CD8-positive, alpha-beta memory T cell (primary cell): Measurements from ENCODE around the gene THRA. TPM values are rescaled to one million over a fixed set of nuclear protein-coding genes. Genes with fewer than 3 reads are reported as not detected.
A peak's percentile ranks its signal among the peaks of the same experiment; 100 is the strongest.

Experiments
- CTCF ChIA-PET: fragments of 350-600 bp; sonication (Branson Sonifier 250); formaldehyde crosslinking; loops from one replicate; lab custom pipeline; 2021; ENCODE audit warnings: antibody characterized with exemption; lab: Charles Lee
- POLR2A ChIA-PET: fragments of 350-600 bp; sonication (Branson Sonifier 250); formaldehyde crosslinking; loops from one replicate; lab custom pipeline; 2021; ENCODE audit warnings: antibody characterized with exemption; lab: Charles Lee
- DNase-seq, 5 donors: peaks; one replicate each; pipeline versions ENCODE4 v3.0.0 to v3.0.0-alpha.2; 2020 to 2022; ENCODE audit warnings: mixed read lengths in 1 of 5
- H3K27ac ChIP-seq: one replicate; pipeline ENCODE4 v1.7.0; 2013; ENCODE audit warnings: low read depth, mild to moderate bottlenecking, low read length, moderate library complexity
- H3K27me3 ChIP-seq: 2 replicates; pipeline ENCODE4 v1.7.0; 2013; ENCODE audit warnings: low read length, mild to moderate bottlenecking; ENCODE audit not compliant: insufficient read depth, poor library complexity, severe bottlenecking
- H3K36me3 ChIP-seq: 2 replicates; pipeline ENCODE4 v1.7.0; 2013; ENCODE audit warnings: mild to moderate bottlenecking, low read length, moderate library complexity; ENCODE audit not compliant: insufficient read depth
- H3K4me1 ChIP-seq: 2 replicates; pipeline ENCODE4 v1.7.0; 2013; ENCODE audit warnings: mild to moderate bottlenecking, low read length, moderate library complexity; ENCODE audit not compliant: insufficient read depth
- H3K4me3 ChIP-seq: 2 replicates; pipeline ENCODE4 v1.7.0; 2013; ENCODE audit warnings: mild to moderate bottlenecking, low read length
- H3K9me3 ChIP-seq: 2 replicates; pipeline ENCODE4 v1.7.0; 2013; ENCODE audit warnings: mild to moderate bottlenecking, low read length
- H3K27ac Mint-ChIP-seq, 8 donors: one replicate each; pipeline ENCODE4 v1.8.0; 2020 to 2021; ENCODE audit warnings: mixed read lengths in 8 of 8, mild to moderate bottlenecking in 6 of 8, inconsistent platforms in 3 of 8, moderate library complexity in 3 of 8
- H3K27me3 Mint-ChIP-seq, 2 donors: one replicate each; pipeline ENCODE4 v1.8.0; 2020 to 2021; ENCODE audit warnings: mixed read lengths in 2 of 2, mild to moderate bottlenecking in 1 of 2, moderate library complexity in 1 of 2
- H3K36me3 Mint-ChIP-seq, 3 donors: one replicate each; pipeline ENCODE4 v1.8.0; 2020 to 2021; ENCODE audit warnings: mixed read lengths in 3 of 3, inconsistent platforms in 1 of 3, mild to moderate bottlenecking in 1 of 3
- H3K4me1 Mint-ChIP-seq, 3 donors: one replicate each; pipeline ENCODE4 v1.8.0; 2020 to 2021; ENCODE audit warnings: mixed read lengths in 3 of 3, inconsistent platforms in 1 of 3, mild to moderate bottlenecking in 1 of 3
- H3K4me3 Mint-ChIP-seq, 7 donors: one replicate each; pipeline ENCODE4 v1.8.0; 2020 to 2021; ENCODE audit warnings: mixed read lengths in 7 of 7, mild to moderate bottlenecking in 6 of 7, moderate library complexity in 4 of 7, inconsistent platforms in 2 of 7
- H3K9me3 Mint-ChIP-seq, 5 donors: one replicate each; pipeline ENCODE4 v1.8.0; 2020 to 2022; ENCODE audit warnings: mixed read lengths in 5 of 5, mild to moderate bottlenecking in 3 of 5, moderate library complexity in 2 of 5, inconsistent platforms in 1 of 5
- polyA plus RNA-seq: library from polyadenylated mRNA; unstranded; fragments of 300-500 nt; fragmentation: Illumina TruSeq; gene quantifications from one replicate; pipeline ENCODE4 v1.2.3, GENCODE V29; 2021
- total RNA-seq, 2 experiments: library from RNA; stranded (reverse); gene quantifications; one replicate each; pipeline ENCODE4 v1.2.3, GENCODE V29; 2021

Gene THRA
- total and polyA plus RNA-seq, 3 experiments from 2014 or later, result 12.6 to 17.0 (median 13.2) TPM

GRCh38 chr17:40032322-40033320 lies 30.1 kb upstream of the THRA start:
- no peaks in the 10 kb centered on the region for H3K27me3 Mint-ChIP-seq
- H3K4me1 ChIP-seq, result no peaks in the 10 kb centered on the region
- no peak overlapping the region for H3K27ac ChIP-seq
- H3K27me3 ChIP-seq, result no peaks in the 10 kb centered on the region
- H3K9me3 Mint-ChIP-seq, result no peaks in the 10 kb centered on the region
- DNase-seq, result no peak
- no peak overlapping the region for H3K27ac Mint-ChIP-seq
- ChIA-PET POLR2A (no interaction called here), CTCF (no interaction called here)
- H3K36me3 ChIP-seq, result peaks cover 60% of the 10 kb centered on the region
- no peaks in the 10 kb centered on the region for H3K9me3 ChIP-seq
- no peak overlapping the region for H3K4me3 ChIP-seq
- no peaks in the 10 kb centered on the region for H3K4me1 Mint-ChIP-seq
- no peak overlapping the region for H3K4me3 Mint-ChIP-seq
- peaks cover 10 to 83% (median 12%) of the 10 kb centered on the region in 3 donors for H3K36me3 Mint-ChIP-seq

- POLR2A ChIA-PET, result no interaction called here
- no peaks in the 10 kb centered on the region for H3K4me1 Mint-ChIP-seq
- H3K4me3 ChIP-seq, result no peak overlapping the region
- CTCF ChIA-PET, result no interaction called here
- H3K27me3 Mint-ChIP-seq, result no peaks in the 10 kb centered on the region
- H3K9me3 ChIP-seq, result no peaks in the 10 kb centered on the region
- no peak overlapping the region for H3K27ac Mint-ChIP-seq
- H3K9me3 Mint-ChIP-seq, result no peaks in the 10 kb centered on the region
- H3K36me3 Mint-ChIP-seq, result peaks cover 10 to 79% (median 12%) of the 10 kb centered on the region in 3 donors
- peaks cover 60% of the 10 kb centered on the region for H3K36me3 ChIP-seq
- no peak overlapping the region for H3K4me3 Mint-ChIP-seq
- no peak overlapping the region for H3K27ac ChIP-seq
- H3K4me1 ChIP-seq, result no peaks in the 10 kb centered on the region
- no peak for DNase-seq
- H3K27me3 ChIP-seq, result no peaks in the 10 kb centered on the region
Measured at GRCh38 chr17:40033339-40033738, 29.4 kb upstream of the THRA start.

- H3K4me3 Mint-ChIP-seq, result no peak overlapping the region
- no peaks in the 10 kb centered on the region for H3K9me3 ChIP-seq
- no peaks in the 10 kb centered on the region for H3K27me3 ChIP-seq
- no peaks in the 10 kb centered on the region for H3K4me1 Mint-ChIP-seq
- POLR2A ChIA-PET, result interaction anchor here (0.6 kb wide), 1 partner anchor 24 kb away, joined by 4 read pairs; no protein-coding TSS in a partner anchor
- H3K4me1 ChIP-seq, result no peaks in the 10 kb centered on the region
- H3K27ac Mint-ChIP-seq, result peak overlapping the region in 1 of 8 donors; percentile 57
- CTCF ChIA-PET, result interaction anchor here (1.0 to 1.6 kb wide), 2 partner anchors 9 to 156 kb away, joined by 3 read pairs; no protein-coding TSS in a partner anchor
- H3K27ac ChIP-seq, result no peak overlapping the region
- no peaks in the 10 kb centered on the region for H3K9me3 Mint-ChIP-seq
- no peaks in the 10 kb centered on the region for H3K27me3 Mint-ChIP-seq
- no peak overlapping the region for H3K4me3 ChIP-seq
- peaks cover 56% of the 10 kb centered on the region for H3K36me3 ChIP-seq
- no peak for DNase-seq
- H3K36me3 Mint-ChIP-seq, result peaks cover 7 to 72% (median 9%) of the 10 kb centered on the region in 3 donors
Measured at GRCh38 chr17:40034426-40035161, 28.2 kb upstream of the THRA start.

- Histone ChIP-seq H3K27me3 (no peaks in the 10 kb centered on the region), H3K4me1 (no peaks in the 10 kb centered on the region), H3K4me3 (no peak overlapping the region), H3K9me3 (no peaks in the 10 kb centered on the region), H3K36me3 (peaks cover 51% of the 10 kb centered on the region), H3K27ac (no peak overlapping the region)
- Mint-ChIP-seq H3K4me1 (no peaks in the 10 kb centered on the region), H3K9me3 (no peaks in the 10 kb centered on the region), H3K36me3 (peaks cover 5 to 68% (median 7%) of the 10 kb centered on the region in 3 donors), H3K4me3 (peak overlapping the region in 1 of 7 donors; percentile 68), H3K27ac (no peak overlapping the region), H3K27me3 (no peaks in the 10 kb centered on the region)
- DNase-seq, result no peak
- CTCF ChIA-PET, result interaction anchor here (0.8 to 1.6 kb wide), 3 partner anchors 10 to 188 kb away, joined by 3 read pairs; no protein-coding TSS in a partner anchor
- POLR2A ChIA-PET, result no interaction called here
Measured at GRCh38 chr17:40035162-40035559, 27.6 kb upstream of the THRA start.

GRCh38 chr17:40038882-40039513 lies 23.8 kb upstream of the THRA start:
- POLR2A ChIA-PET, result interaction anchor here (0.6 kb wide), 1 partner anchor 161 kb away, joined by 7 read pairs; no protein-coding TSS in a partner anchor

GRCh38 chr17:40041196-40041595 lies 21.6 kb upstream of the THRA start:
- no peaks in the 10 kb centered on the region for H3K27me3 ChIP-seq
- no peak overlapping the region for H3K4me3 ChIP-seq
- H3K36me3 ChIP-seq, result no peaks in the 10 kb centered on the region
- Mint-ChIP-seq H3K4me1 (peaks cover 0 to 4% (median 0%) of the 10 kb centered on the region in 3 donors), H3K27me3 (no peaks in the 10 kb centered on the region), H3K4me3 (no peak overlapping the region), H3K27ac (peak overlapping the region in 5 of 8 donors; percentile 0 to 10 (median 6)), H3K9me3 (no peaks in the 10 kb centered on the region), H3K36me3 (peaks cover 0 to 37% (median 2%) of the 10 kb centered on the region in 3 donors)
- no peaks in the 10 kb centered on the region for H3K9me3 ChIP-seq
- no peak overlapping the region for H3K27ac ChIP-seq
- POLR2A ChIA-PET, result no interaction called here
- H3K4me1 ChIP-seq, result no peaks in the 10 kb centered on the region
- DNase-seq, result no peak
- CTCF ChIA-PET, result no interaction called here

More at GRCh38 chr17:40038882-40039513, 23.8 kb upstream of the THRA start:
- Histone ChIP-seq H3K4me1 (no peaks in the 10 kb centered on the region), H3K9me3 (no peaks in the 10 kb centered on the region), H3K27me3 (no peaks in the 10 kb centered on the region), H3K27ac (no peak overlapping the region), H3K4me3 (no peak overlapping the region), H3K36me3 (peaks cover 21% of the 10 kb centered on the region)
- Mint-ChIP-seq H3K9me3 (no peaks in the 10 kb centered on the region), H3K27me3 (no peaks in the 10 kb centered on the region), H3K36me3 (peaks cover 0 to 48% (median 4%) of the 10 kb centered on the region in 3 donors), H3K4me3 (no peak overlapping the region), H3K27ac (peak overlapping the region in 2 of 8 donors; percentile 17 to 20), H3K4me1 (peaks cover 0 to 4% (median 0%) of the 10 kb centered on the region in 3 donors)
- CTCF ChIA-PET, result interaction anchor here (0.9 to 2.2 kb wide), 6 partner anchors 12 to 152 kb away, joined by 3 to 9 read pairs (median 4); no protein-coding TSS in a partner anchor
- DNase-seq, result no peak

GRCh38 chr17:40056379-40057015 lies 6.3 kb upstream of the THRA start:
- DNase-seq, result no peak
- H3K36me3 Mint-ChIP-seq, result peaks cover 0 to 21% (median 1%) of the 10 kb centered on the region in 3 donors
- no peaks in the 10 kb centered on the region for H3K9me3 Mint-ChIP-seq
- peak overlapping the region in 1 of 8 donors; percentile 65 for H3K27ac Mint-ChIP-seq
- peaks cover 11% of the 10 kb centered on the region for H3K4me1 ChIP-seq
- H3K4me3 ChIP-seq, result no peak overlapping the region
- peaks cover 9% of the 10 kb centered on the region for H3K27me3 ChIP-seq
- H3K9me3 ChIP-seq, result no peaks in the 10 kb centered on the region
- ChIA-PET POLR2A (no interaction called here), CTCF (interaction anchor here (0.9 to 15.5 kb wide), 2 partner anchors 57 to 112 kb away, joined by 4 to 159 read pairs; no protein-coding TSS in a partner anchor)
- peaks cover 11 to 24% (median 17%) of the 10 kb centered on the region in 3 donors for H3K4me1 Mint-ChIP-seq
- peaks cover 0 to 2% of the 10 kb centered on the region in 2 donors for H3K27me3 Mint-ChIP-seq
- no peak overlapping the region for H3K27ac ChIP-seq
- H3K4me3 Mint-ChIP-seq, result peak overlapping the region in 3 of 7 donors; percentile 19 to 49 (median 48)
- H3K36me3 ChIP-seq, result peaks cover 5% of the 10 kb centered on the region
